K562 (cell line): ENCODE results near the gene PSMA6. TPM values are rescaled to one million over a fixed set of nuclear protein-coding genes. Genes with fewer than 3 reads are reported as not detected.

Source experiments
- BRF1 ChIP-seq: IDR thresholded peaks from 3 replicates; pipeline ENCODE4 v1.6.1; 2011; ENCODE audit warnings: borderline replicate concordance, mild to moderate bottlenecking; ENCODE audit not compliant: insufficient read length; ENCODE audit errors: extremely low read depth
- CBX8 ChIP-seq: fragments of 200-600 bp; sonication (generic); IDR thresholded peaks from 2 replicates; pipeline ENCODE4 v1.6.1; 2012; ENCODE audit warnings: borderline replicate concordance, mixed run types, low read depth, mild to moderate bottlenecking, moderate library complexity, mixed read lengths, low read length, control low read depth, inconsistent platforms; ENCODE audit not compliant: poor library complexity, severe bottlenecking; ENCODE audit errors: extremely low read depth
- FOSL1 ChIP-seq: fragments of 200-800 bp; sonication (Bioruptor generic); conservative IDR thresholded peaks from 2 replicates; pipeline ENCODE4 v1.6.1; 2016; ENCODE audit warnings: missing genetic modification characterization, missing compliant biosample characterization
- FOXK1 ChIP-seq: sonication (generic); formaldehyde crosslinking; IDR thresholded peaks from 2 replicates; pipeline ENCODE4 v1.8.0; 2022; ENCODE audit warnings: missing genetic modification reagents, mild to moderate bottlenecking, borderline replicate concordance
- NFXL1 ChIP-seq: fragments of 450-650 bp; formaldehyde crosslinking; IDR thresholded peaks from 2 replicates; pipeline ENCODE4 v1.4.0; 2021; ENCODE audit warnings: mild to moderate bottlenecking
- NFYB ChIP-seq: IDR thresholded peaks from 2 replicates; pipeline ENCODE4 v1.6.1; 2011; ENCODE audit warnings: mild to moderate bottlenecking, moderate library complexity; ENCODE audit not compliant: insufficient read length; ENCODE audit errors: extremely low read depth
- NR1H2 ChIP-seq: sonication (generic); formaldehyde crosslinking; IDR thresholded peaks from 2 replicates; pipeline ENCODE4 v1.4.0; 2020; ENCODE audit warnings: mild to moderate bottlenecking, missing genetic modification reagents
- NUFIP1 ChIP-seq: fragments of 450-650 bp; IDR thresholded peaks from 2 replicates; pipeline ENCODE4 v1.6.1; 2018; ENCODE audit not compliant: partially characterized antibody
- PCBP1 ChIP-seq: fragments of 200-400 bp; formaldehyde crosslinking; IDR thresholded peaks from 2 replicates; pipeline ENCODE4 v1.6.1; 2018; ENCODE audit warnings: mild to moderate bottlenecking, low read depth, low read length; ENCODE audit not compliant: poor library complexity, severe bottlenecking
- POLR2H ChIP-seq: IDR thresholded peaks from 2 replicates; pipeline ENCODE4 v1.6.1; 2016; ENCODE audit warnings: missing genetic modification characterization, low read depth, mild to moderate bottlenecking, control low read depth, missing compliant biosample characterization, moderate library complexity
- RAD21 ChIP-seq, 2 experiments: fragments of 250-450 bp in 1 of 2; fragments of 450-650 bp in 1 of 2; sonication (Bioruptor Pico) in 1 of 2; formaldehyde crosslinking in 1 of 2; IDR thresholded peaks in 1 of 2; conservative IDR thresholded peaks in 1 of 2; 2 replicates each; pipeline versions ENCODE4 v1.4.0 to v1.8.0; 2020 to 2022; ENCODE audit warnings: mild to moderate bottlenecking in 2 of 2, moderate library complexity in 1 of 2
- SMC3 ChIP-seq: conservative IDR thresholded peaks from 2 replicates; pipeline ENCODE4 v1.6.1; 2011; ENCODE audit warnings: low read depth, low read length, improper control_type of control experiment; ENCODE audit not compliant: insufficient read depth
- ZC3H4 ChIP-seq: sonication (generic); formaldehyde crosslinking; IDR thresholded peaks from 2 replicates; pipeline ENCODE4 v1.9.0; 2021; ENCODE audit warnings: missing genetic modification reagents, borderline replicate concordance
- ZFP36 ChIP-seq: fragments of 150-350 bp; IDR thresholded peaks from 2 replicates; pipeline ENCODE4 v1.6.1; 2018; ENCODE audit warnings: low read length, low read depth; ENCODE audit not compliant: partially characterized antibody
- polyA plus RNA-seq, 8 experiments: library from polyadenylated mRNA; depleted of rRNA in 4 of 8; stranded (reverse) in 5 of 8; unstranded in 3 of 8; fragments of >200 nt; fragmentation: Nextera tagmentation in 2 of 8; fragmentation: Illumina TruSeq in 1 of 8; extraction: Ambion mirVana in 2 of 8; extraction: Trizol in 1 of 8; gene quantifications; 2 replicates each; pipeline versions ENCODE4 v1.2.1 to v1.2.3, GENCODE V29; 2011 to 2014; ENCODE audit warnings: inconsistent platforms in 1 of 8, missing spikeins in 1 of 8
- total RNA-seq, 7 experiments: library from RNA; depleted of rRNA in 6 of 7; stranded (reverse); fragments of >200 nt in 6 of 7; fragmentation: Illumina TruSeq in 2 of 7; extraction: Trizol in 2 of 7; gene quantifications; 2 replicates each; pipeline versions ENCODE4 v1.2.1 to v1.2.3, GENCODE V29; 2011 to 2021; ENCODE audit warnings: low replicate concordance in 1 of 7
- TF ChIP-seq, protein P1 (sequence below): fragments of 450-650 bp; IDR thresholded peaks from 2 replicates; pipeline ENCODE4 v1.6.1; 2018; ENCODE audit warnings: mild to moderate bottlenecking, low read depth; ENCODE audit not compliant: partially characterized antibody
- TF ChIP-seq, protein P2 (sequence below): fragments of 200-800 bp; sonication (Bioruptor generic); IDR thresholded peaks from 2 replicates; pipeline ENCODE4 v1.6.1; 2016; ENCODE audit warnings: missing genetic modification characterization, missing compliant biosample characterization
- TF ChIP-seq, protein P3 (sequence below), 2 experiments: fragments of 450-650 bp; IDR thresholded peaks; 2 replicates each; pipeline ENCODE4 v1.6.1; 2016

The PSMA6 gene
- total and polyA plus RNA-seq, 9 of the 15 experiments (the other 6 are each of a cell fraction or from before 2014, with no cell fraction given) = 210 to 952 (median 288) TPM

DNA sequence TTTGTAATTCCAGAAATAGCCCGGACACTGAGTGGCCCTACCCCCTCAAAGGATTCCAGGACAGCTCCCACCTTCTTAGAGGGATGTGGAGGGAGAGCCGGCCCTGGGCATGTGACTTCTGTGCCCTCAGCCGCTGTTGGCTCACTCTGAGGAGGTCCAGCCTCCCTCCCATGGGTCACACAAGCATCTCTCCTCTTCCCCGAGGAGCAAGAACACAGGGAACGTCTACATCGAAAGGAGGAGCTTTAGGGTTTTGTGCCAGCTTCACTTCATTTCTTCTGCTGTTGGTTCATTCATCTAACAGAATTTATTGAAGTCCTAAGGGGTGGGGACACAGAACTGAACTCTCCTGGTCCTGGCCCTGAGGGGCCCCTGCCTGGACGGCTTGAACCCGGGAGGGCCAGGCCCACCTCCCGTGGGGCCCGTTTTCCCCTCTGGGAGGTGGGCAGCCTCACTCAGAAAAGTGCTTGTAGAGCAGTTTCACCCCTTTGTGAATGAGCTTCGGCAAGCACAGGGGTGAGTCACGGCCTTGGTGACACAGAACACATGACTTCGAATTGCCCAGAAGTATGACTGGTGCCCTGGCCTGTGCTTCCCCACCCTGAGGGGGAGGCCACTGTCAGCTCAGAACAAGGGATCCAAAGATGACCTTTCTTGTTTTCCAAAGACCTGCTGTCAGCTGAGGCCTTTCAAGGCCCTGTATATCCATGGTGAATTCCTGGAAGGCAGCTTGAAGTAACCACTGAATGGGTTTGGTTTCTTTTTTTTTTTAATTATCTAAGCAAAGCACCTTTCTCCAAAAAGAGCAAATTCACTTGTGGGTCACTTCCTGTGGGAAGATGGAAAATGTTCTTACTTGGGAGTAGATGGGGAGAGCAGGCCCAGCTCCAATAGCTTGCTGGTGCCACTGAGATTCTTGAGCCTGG lies 73.2 kb downstream of the PSMA6 start (continued):
- no peak for TF ChIP-seq ZFP36
- TF ChIP-seq NR1H2 (CRISPR knock-in tag) = no peak
- TF ChIP-seq, protein P1, sequence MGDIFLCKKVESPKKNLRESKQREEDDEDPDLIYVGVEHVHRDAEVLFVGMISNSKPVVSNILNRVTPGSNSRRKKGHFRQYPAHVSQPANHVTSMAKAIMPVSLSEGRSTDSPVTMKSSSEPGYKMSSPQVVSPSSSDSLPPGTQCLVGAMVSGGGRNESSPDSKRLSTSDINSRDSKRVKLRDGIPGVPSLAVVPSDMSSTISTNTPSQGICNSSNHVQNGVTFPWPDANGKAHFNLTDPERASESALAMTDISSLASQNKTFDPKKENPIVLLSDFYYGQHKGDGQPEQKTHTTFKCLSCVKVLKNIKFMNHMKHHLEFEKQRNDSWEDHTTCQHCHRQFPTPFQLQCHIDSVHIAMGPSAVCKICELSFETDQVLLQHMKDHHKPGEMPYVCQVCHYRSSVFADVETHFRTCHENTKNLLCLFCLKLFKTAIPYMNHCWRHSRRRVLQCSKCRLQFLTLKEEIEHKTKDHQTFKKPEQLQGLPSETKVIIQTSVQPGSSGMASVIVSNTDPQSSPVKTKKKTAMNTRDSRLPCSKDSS = no peak
- no peak for TF ChIP-seq BRF1
- no peak for TF ChIP-seq FOXK1 (CRISPR knock-in tag)
- TF ChIP-seq SMC3 = no peak
- no peak for TF ChIP-seq RAD21 (CRISPR knock-in tag; conservative IDR thresholded peaks at IDR 0.05 in 1 of 2, IDR thresholded peaks at IDR 0.05 in 1 of 2)
- no peak for TF ChIP-seq CBX8
- TF ChIP-seq NUFIP1 = no peak
- no peak for TF ChIP-seq NFYB
- TF ChIP-seq FOSL1 (tag) = peak; percentile 95
- no peak for TF ChIP-seq NFXL1 (CRISPR knock-in tag)
- no peak for TF ChIP-seq ZC3H4 (CRISPR knock-in tag)
- no peak for TF ChIP-seq POLR2H (tag)
- TF ChIP-seq, protein P2, sequence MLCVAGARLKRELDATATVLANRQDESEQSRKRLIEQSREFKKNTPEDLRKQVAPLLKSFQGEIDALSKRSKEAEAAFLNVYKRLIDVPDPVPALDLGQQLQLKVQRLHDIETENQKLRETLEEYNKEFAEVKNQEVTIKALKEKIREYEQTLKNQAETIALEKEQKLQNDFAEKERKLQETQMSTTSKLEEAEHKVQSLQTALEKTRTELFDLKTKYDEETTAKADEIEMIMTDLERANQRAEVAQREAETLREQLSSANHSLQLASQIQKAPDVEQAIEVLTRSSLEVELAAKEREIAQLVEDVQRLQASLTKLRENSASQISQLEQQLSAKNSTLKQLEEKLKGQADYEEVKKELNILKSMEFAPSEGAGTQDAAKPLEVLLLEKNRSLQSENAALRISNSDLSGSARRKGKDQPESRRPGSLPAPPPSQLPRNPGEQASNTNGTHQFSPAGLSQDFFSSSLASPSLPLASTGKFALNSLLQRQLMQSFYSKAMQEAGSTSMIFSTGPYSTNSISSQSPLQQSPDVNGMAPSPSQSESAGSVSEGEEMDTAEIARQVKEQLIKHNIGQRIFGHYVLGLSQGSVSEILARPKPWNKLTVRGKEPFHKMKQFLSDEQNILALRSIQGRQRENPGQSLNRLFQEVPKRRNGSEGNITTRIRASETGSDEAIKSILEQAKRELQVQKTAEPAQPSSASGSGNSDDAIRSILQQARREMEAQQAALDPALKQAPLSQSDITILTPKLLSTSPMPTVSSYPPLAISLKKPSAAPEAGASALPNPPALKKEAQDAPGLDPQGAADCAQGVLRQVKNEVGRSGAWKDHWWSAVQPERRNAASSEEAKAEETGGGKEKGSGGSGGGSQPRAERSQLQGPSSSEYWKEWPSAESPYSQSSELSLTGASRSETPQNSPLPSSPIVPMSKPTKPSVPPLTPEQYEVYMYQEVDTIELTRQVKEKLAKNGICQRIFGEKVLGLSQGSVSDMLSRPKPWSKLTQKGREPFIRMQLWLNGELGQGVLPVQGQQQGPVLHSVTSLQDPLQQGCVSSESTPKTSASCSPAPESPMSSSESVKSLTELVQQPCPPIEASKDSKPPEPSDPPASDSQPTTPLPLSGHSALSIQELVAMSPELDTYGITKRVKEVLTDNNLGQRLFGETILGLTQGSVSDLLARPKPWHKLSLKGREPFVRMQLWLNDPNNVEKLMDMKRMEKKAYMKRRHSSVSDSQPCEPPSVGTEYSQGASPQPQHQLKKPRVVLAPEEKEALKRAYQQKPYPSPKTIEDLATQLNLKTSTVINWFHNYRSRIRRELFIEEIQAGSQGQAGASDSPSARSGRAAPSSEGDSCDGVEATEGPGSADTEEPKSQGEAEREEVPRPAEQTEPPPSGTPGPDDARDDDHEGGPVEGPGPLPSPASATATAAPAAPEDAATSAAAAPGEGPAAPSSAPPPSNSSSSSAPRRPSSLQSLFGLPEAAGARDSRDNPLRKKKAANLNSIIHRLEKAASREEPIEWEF (CRISPR knock-in tag) = no peak
- no peak for TF ChIP-seq PCBP1
- TF ChIP-seq, protein P3, sequence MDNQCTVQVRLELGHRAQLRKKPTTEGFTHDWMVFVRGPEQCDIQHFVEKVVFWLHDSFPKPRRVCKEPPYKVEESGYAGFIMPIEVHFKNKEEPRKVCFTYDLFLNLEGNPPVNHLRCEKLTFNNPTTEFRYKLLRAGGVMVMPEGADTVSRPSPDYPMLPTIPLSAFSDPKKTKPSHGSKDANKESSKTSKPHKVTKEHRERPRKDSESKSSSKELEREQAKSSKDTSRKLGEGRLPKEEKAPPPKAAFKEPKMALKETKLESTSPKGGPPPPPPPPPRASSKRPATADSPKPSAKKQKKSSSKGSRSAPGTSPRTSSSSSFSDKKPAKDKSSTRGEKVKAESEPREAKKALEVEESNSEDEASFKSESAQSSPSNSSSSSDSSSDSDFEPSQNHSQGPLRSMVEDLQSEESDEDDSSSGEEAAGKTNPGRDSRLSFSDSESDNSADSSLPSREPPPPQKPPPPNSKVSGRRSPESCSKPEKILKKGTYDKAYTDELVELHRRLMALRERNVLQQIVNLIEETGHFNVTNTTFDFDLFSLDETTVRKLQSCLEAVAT (IDR thresholded peaks at IDR 0.05) = no peak
